Measurements from ENCODE around the gene SHROOM3.

SHROOM3 gene

GRCh38 chr4:76545226-76545884 lies 110.3 kb downstream of the SHROOM3 start:
- no peak for DNase-seq

DNA sequence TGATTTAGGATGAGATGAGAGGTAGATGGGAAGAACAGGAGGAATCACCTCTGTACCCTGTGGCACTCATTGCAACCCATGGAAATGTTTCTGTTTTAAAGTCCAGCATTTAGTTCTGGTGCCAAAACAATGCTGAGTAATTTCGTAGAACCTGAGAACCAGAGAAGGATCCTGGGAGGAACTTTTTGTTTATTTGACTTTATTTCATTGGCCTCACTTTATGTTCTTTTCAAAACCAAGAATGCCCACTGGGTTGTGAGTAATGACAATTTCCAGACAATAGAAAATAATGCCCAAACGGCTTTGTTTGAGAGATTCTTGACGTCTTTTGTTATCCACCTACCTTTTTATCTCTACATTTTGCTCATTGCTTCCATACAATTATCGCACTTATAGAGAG lies 111.3 kb downstream of the SHROOM3 start:
- DNase-seq = no peak

GRCh38 chr4:76546759-76547742 lies 112.0 kb downstream of the SHROOM3 start:
- no peak for DNase-seq

GRCh38 chr4:76548704-76549103 lies 113.7 kb downstream of the SHROOM3 start:
- DNase-seq = no peak

- DNase-seq = no peak
Observed at GRCh38 chr4:76549765-76550164, 114.7 kb downstream of the SHROOM3 start.

GRCh38 chr4:76550966-76551780 lies 116.1 kb downstream of the SHROOM3 start:
- DNase-seq = no peak

DNA sequence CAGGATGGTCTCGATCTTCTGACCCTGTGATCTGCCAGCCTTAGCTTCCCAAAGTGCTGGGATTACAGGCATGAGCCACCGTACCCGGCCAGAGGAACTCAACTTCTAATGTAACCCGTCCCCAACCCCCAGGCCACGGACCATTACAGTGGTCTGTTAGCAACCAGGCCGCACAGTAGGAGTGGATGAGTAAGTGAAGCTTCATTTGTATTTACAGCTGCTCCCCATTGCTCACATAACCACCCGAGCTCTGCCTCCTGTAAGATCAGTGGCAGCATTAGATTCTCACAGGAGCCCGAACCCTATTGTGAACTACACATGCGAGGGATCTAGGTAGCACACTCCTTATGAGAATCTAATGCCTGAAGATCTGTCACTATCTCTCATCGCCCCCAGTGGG lies 119.6 kb downstream of the SHROOM3 start:
- DNase-seq = no peak

DNA sequence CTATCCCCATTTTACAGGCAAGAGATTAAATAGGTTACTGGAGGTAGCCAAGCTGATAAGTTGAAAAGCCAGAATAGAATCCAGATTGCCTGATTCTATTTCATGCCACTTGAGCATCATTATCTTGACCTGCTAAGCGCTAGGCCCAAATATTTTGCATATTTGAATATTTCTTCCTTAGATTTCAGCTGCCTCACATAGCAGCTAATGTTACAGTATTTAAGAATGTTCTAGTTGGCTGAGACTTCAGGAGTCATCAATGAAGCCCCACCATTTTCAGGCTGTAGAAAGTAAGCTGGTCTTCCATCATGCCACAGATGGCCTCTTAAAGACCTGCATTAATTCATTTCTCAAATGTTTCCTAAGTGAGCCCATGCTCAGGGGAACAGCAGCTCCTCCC lies 121.4 kb downstream of the SHROOM3 start:
- DNase-seq = no peak

DNA sequence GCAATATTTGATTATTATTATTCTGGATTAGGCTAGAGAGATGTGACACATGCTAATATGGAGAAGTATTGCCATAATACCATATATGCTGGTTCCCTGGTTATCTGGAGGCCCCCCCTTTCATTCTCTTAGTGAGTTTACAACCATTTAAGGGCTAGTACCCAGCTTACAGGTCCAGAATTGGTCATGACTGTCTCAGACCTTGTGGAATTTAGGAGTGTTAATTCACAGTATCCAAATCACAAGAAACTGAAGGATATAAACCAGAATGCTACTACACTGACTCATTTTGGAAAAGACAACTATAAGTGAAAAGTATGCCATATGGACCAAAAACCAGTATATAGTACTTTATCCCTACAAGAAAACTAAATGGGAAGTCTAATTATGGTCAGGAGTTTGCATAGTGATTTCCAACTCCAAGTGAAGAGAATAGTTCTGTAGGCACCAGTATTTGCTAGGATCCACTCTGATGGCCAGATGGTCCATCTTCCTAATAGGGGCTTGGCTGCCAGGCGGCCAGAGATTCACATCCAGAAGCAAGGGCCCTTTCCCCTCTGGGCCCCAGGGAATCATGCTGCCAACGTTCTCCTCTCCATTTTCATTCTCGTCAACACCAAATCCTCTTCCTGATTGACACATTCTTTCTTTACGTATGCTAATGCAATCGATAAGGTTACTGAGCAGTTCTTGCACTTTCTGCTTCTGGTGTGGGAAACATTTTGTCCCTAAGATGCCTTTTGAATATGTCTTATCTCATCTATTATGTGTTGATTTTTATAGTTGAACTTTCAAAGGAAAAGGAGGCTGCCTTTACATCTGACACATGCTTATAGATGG lies 123.6 kb downstream of the SHROOM3 start:
- DNase-seq = no peak

GRCh38 chr4:76559236-76560071 lies 124.4 kb downstream of the SHROOM3 start:
- no peak for DNase-seq

DNA sequence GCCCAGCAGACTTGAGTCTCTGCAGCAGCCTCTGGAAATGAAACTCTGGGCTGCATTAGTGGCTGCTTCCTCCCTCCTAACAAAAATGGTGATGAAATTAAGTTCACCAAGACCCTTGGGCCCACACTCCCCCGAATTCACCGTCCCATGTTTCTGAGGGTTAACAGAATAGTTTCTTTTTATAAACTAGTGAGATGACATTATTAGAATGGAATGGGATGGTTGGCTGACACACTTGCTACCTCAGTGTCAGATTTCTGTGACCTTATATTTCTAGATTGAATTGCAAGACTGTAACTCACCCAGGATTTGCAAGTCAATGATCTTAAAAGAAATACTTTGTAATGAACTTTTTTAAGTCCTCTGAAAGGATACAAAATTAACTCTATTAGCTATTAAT lies 127.1 kb downstream of the SHROOM3 start:
- no peak for DNase-seq

- no peak for DNase-seq
Observed at GRCh38 chr4:76562836-76563453, 127.9 kb downstream of the SHROOM3 start.

DNA sequence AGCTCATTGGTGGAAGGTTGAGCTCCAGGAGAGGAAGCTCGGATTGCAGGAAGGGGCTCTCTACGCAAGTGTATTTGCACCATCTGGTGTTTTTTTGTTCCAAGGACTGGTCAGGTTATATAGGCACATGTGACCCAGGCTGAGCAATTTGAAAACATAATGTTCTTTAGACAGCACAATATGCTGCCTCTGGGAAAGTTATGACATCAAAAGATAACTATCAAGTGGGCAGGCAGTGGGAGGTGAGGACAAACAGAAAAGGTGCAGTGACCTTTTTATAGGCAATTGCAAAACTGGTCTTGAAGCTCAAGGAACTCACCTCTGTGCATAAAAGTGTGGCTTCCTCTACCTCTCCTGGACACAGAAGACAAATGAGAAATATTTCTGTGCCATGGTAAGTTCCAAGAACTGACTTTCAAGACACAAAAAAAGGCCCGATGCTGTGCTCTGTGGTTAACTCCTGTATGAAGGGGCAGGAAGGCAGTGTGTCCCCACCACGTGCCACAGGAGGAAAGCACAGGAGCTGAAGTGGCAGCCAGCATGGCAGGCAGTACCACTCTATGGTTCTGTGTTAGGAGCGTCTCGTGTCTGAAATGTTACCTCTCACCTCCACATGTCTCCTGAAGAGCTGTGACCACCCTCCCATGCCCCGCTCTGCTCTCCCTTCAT lies 128.6 kb downstream of the SHROOM3 start:
- DNase-seq = no peak

GRCh38 chr4:76564123-76564915 lies 129.3 kb downstream of the SHROOM3 start:
- DNase-seq = no peak

DNA sequence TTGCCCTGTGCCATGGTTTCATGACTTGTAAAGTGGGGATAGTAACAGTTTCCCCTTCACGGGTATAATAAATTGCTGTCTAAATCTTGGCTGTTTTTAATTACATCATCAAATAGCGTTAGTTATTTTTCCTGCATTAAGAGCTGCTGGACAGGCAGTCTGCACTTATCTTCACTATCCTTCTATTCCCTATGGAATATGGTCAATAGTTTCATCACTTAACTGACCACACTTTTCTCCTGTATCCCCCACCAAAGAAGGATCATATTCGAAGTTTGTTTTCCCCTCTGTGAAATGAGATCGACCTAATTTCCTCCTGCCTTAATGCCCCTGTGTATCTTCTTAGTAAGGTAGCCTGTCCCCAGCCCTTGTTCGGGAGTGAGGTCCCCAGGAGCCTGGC lies 133.2 kb downstream of the SHROOM3 start:
- DNase-seq = no peak

- DNase-seq = no peak
Observed at GRCh38 chr4:76569225-76569624, 134.2 kb downstream of the SHROOM3 start.

- no peak for DNase-seq
Observed at GRCh38 chr4:76569706-76570105, 134.7 kb downstream of the SHROOM3 start.

GRCh38 chr4:76570141-76570973 lies 135.3 kb downstream of the SHROOM3 start:
- DNase-seq = no peak

- DNase-seq = no peak
Observed at GRCh38 chr4:76571274-76571673, 136.2 kb downstream of the SHROOM3 start.

All from CD4-positive, alpha-beta T cell treated with Interleukin-17A for 1 hour (primary cell).